Neural progenitor cell (in vitro differentiated cells): ENCODE measurements around the gene PAX7.

Experiments
- EZH2 ChIP-seq: fragments of 200-600 bp; sonication (generic); IDR thresholded peaks from 2 replicates; pipeline ENCODE4 v1.6.1; 2017; ENCODE audit warnings: antibody characterized with exemption, mild to moderate bottlenecking, moderate library complexity
- EZH2phosphoT487 ChIP-seq: fragments of 200-600 bp; sonication (generic); IDR thresholded peaks from 2 replicates; pipeline ENCODE4 v1.6.1; 2017; ENCODE audit warnings: antibody characterized with exemption
- TF ChIP-seq, protein P1 (sequence below): fragments of 200-600 bp; sonication (generic); IDR thresholded peaks from 2 replicates; pipeline ENCODE4 v1.5.1; 2017; ENCODE audit warnings: antibody characterized with exemption, mild to moderate bottlenecking

DNA sequence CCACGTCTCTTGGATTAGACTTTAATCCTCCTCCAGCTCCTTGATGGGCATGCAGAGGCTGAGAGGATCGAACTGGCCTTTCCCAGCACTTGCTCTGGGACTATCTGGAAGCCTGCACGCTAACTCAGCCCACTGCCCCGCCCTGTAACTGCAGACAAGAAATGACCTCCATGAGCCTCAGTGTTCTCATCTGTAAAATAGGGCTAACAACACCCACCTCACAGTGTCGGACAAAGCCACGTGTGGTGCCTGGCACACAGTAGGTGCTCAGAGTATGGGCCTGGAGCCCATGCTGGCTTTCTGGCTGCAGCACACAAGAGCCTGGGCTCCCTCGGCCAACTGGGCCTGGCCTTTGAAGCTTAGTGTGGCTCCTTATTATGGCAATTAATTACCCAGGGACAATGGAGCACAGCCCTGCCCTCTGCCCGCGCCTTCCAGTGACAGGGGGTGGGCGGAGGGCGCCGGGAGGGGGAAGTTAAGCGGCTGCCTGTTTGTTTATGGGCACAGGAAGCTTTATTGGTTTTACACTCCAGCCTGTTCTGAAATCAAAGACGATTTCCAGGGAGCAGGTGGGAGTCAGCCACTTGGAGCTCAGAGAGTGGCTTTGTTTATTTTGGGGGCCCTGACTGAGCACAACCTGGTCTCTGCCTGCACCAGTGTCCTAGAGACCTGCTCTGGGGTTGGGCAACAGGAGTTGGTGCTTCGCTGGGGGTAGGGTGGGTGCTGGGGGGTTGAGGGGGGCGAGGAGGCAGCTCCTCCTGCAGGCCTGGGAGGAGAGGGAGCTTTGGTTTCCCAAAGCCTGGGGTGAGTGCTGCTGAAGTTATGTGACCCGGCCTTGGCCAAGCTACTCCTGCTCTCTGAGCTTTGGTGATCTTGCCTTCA, 31.0 kb downstream of the PAX7 start:
- TF ChIP-seq EZH2phosphoT487 (no peak), EZH2 (no peak)
- TF ChIP-seq, protein P1, sequence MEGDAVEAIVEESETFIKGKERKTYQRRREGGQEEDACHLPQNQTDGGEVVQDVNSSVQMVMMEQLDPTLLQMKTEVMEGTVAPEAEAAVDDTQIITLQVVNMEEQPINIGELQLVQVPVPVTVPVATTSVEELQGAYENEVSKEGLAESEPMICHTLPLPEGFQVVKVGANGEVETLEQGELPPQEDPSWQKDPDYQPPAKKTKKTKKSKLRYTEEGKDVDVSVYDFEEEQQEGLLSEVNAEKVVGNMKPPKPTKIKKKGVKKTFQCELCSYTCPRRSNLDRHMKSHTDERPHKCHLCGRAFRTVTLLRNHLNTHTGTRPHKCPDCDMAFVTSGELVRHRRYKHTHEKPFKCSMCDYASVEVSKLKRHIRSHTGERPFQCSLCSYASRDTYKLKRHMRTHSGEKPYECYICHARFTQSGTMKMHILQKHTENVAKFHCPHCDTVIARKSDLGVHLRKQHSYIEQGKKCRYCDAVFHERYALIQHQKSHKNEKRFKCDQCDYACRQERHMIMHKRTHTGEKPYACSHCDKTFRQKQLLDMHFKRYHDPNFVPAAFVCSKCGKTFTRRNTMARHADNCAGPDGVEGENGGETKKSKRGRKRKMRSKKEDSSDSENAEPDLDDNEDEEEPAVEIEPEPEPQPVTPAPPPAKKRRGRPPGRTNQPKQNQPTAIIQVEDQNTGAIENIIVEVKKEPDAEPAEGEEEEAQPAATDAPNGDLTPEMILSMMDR: no peak
